GM21360 (cell line): Measurements from ENCODE around the gene ACRBP.
"Not testable (repeated sequence)": the region's sequence is repeated elsewhere in the genome, so short reads cannot be mapped to it uniquely, and the experiment has no call there.

ENCODE experiments used
- ATAC-seq: cut with Tn5 transposase; IDR thresholded peaks from one replicate; pipeline ENCODE4 v1.9.1; 2021; ENCODE audit warnings: mild to moderate bottlenecking, moderate library complexity; ENCODE audit not compliant: unreplicated experiment

Gene ACRBP

GRCh38 chr12:6618483-6619225 lies 28.6 kb downstream of the ACRBP start:
- no peak for ATAC-seq

- no peak for ATAC-seq
These were observed 31.4 kb downstream of the ACRBP start for GRCh38 chr12:6615802-6616201.

GRCh38 chr12:6614513-6615172 lies 32.6 kb downstream of the ACRBP start:
- ATAC-seq: no peak

GRCh38 chr12:6613776-6614512 lies 33.3 kb downstream of the ACRBP start:
- no peak for ATAC-seq

- ATAC-seq: no peak
These were observed 34.0 kb downstream of the ACRBP start for GRCh38 chr12:6613015-6613775.

GRCh38 chr12:6612652-6613014 lies 34.6 kb downstream of the ACRBP start:
- ATAC-seq: no peak

- no peak for ATAC-seq
These were observed 35.0 kb downstream of the ACRBP start for GRCh38 chr12:6612247-6612646.

- no peak for ATAC-seq
These were observed 38.5 kb downstream of the ACRBP start for GRCh38 chr12:6608592-6609281.

- ATAC-seq: no peak
These were observed 39.3 kb downstream of the ACRBP start for GRCh38 chr12:6607751-6608591.

- no peak for ATAC-seq
These were observed 40.7 kb downstream of the ACRBP start for GRCh38 chr12:6606331-6607131.

GRCh38 chr12:6605421-6606330 lies 41.6 kb downstream of the ACRBP start:
- no peak for ATAC-seq

GRCh38 chr12:6604259-6605029 lies 42.8 kb downstream of the ACRBP start:
- ATAC-seq: no peak

- no peak for ATAC-seq
These were observed 44.1 kb downstream of the ACRBP start for GRCh38 chr12:6603095-6603567.

- no peak for ATAC-seq
These were observed 44.7 kb downstream of the ACRBP start for GRCh38 chr12:6602526-6602925.

- ATAC-seq: not testable (repeated sequence)
These were observed 51.6 kb downstream of the ACRBP start for GRCh38 chr12:6595673-6596072.

GRCh38 chr12:6592087-6592486 lies 55.1 kb downstream of the ACRBP start:
- no peak for ATAC-seq
